ENCODE measurements around the gene PRELID3B. TPM values are rescaled to one million over a fixed set of nuclear protein-coding genes. Genes with fewer than 3 reads are reported as not detected.

PRELID3B gene
- 29.5 and 36.3 TPM in 2 replicates for total RNA-seq (2014; rRNA removed; shearing (Covaris generic))

GRCh38 chr20:59042151-59042795 lies at the start of gene PRELID3B:
Gene PRELID3B (minus strand): TSS chr20:59042786. CDS start chr20:59042730, 56 bp downstream.
- Histone ChIP-seq H3K36me3 (replicated peaks; ENCODE audit: control insufficient read depth, insufficient read depth, low read length) (no peaks in the 10 kb centered on the region; the same call in 1 of the 2 replicates), H3K4me3 (ENCODE audit: insufficient read depth, low read depth, low read length) (peak within 1 kb of the TSS; percentile 61), H3K27me3 (ENCODE audit: control insufficient read depth, insufficient read depth, low read length) (no peaks in the 10 kb centered on the region; the same call in 1 of the 2 replicates)
- peak; percentile 76 for DNase-seq

- Histone ChIP-seq H3K36me3 (replicated peaks; ENCODE audit: control insufficient read depth, insufficient read depth, low read length) (no peaks in the 10 kb centered on the region), H3K4me3 (ENCODE audit: insufficient read depth, low read depth, low read length) (no peak overlapping the region), H3K27me3 (ENCODE audit: control insufficient read depth, insufficient read depth, low read length) (no peaks in the 10 kb centered on the region)
- DNase-seq = peak; percentile 66
Observed at GRCh38 chr20:59087829-59088433, 45.3 kb upstream of the PRELID3B start.

GRCh38 chr20:59086923-59087322 lies 44.3 kb upstream of the PRELID3B start:
- Histone ChIP-seq H3K36me3 (replicated peaks; ENCODE audit: control insufficient read depth, insufficient read depth, low read length) (no peaks in the 10 kb centered on the region), H3K27me3 (ENCODE audit: control insufficient read depth, insufficient read depth, low read length) (no peaks in the 10 kb centered on the region), H3K4me3 (ENCODE audit: insufficient read depth, low read depth, low read length) (no peak overlapping the region)
- no peak for DNase-seq

GRCh38 chr20:59084041-59084850 lies 41.7 kb upstream of the PRELID3B start:
- no peak for DNase-seq
- no peaks in the 10 kb centered on the region for H3K27me3 ChIP-seq (ENCODE audit: control insufficient read depth, insufficient read depth, low read length)
- no peaks in the 10 kb centered on the region for H3K36me3 ChIP-seq (replicated peaks; ENCODE audit: control insufficient read depth, insufficient read depth, low read length)
- H3K4me3 ChIP-seq (ENCODE audit: insufficient read depth, low read depth, low read length) = no peak overlapping the region

- DNase-seq = no peak
Observed at GRCh38 chr20:59082981-59083380, 40.4 kb upstream of the PRELID3B start.

GRCh38 chr20:59082077-59082740 lies 39.6 kb upstream of the PRELID3B start:
- Histone ChIP-seq H3K36me3 (replicated peaks; ENCODE audit: control insufficient read depth, insufficient read depth, low read length) (no peaks in the 10 kb centered on the region), H3K4me3 (ENCODE audit: insufficient read depth, low read depth, low read length) (no peak overlapping the region), H3K27me3 (ENCODE audit: control insufficient read depth, insufficient read depth, low read length) (no peaks in the 10 kb centered on the region; the same call in 1 of the 2 replicates)
- no peak for DNase-seq

More at GRCh38 chr20:59082981-59083380, 40.4 kb upstream of the PRELID3B start:
- H3K4me3 ChIP-seq (ENCODE audit: insufficient read depth, low read depth, low read length) = no peak overlapping the region
- H3K36me3 ChIP-seq (replicated peaks; ENCODE audit: control insufficient read depth, insufficient read depth, low read length) = no peaks in the 10 kb centered on the region
- no peaks in the 10 kb centered on the region for H3K27me3 ChIP-seq (ENCODE audit: control insufficient read depth, insufficient read depth, low read length)

GRCh38 chr20:59081036-59081435 lies 38.5 kb upstream of the PRELID3B start:
- Histone ChIP-seq H3K4me3 (ENCODE audit: insufficient read depth, low read depth, low read length) (no peak overlapping the region), H3K36me3 (replicated peaks; ENCODE audit: control insufficient read depth, insufficient read depth, low read length) (no peaks in the 10 kb centered on the region), H3K27me3 (ENCODE audit: control insufficient read depth, insufficient read depth, low read length) (no peaks in the 10 kb centered on the region; the same call in 1 of the 2 replicates)
- DNase-seq = no peak

- DNase-seq = no peak
- Histone ChIP-seq H3K27me3 (ENCODE audit: control insufficient read depth, insufficient read depth, low read length) (peaks cover 3% of the 10 kb centered on the region; the same call in 1 of the 2 replicates), H3K36me3 (replicated peaks; ENCODE audit: control insufficient read depth, insufficient read depth, low read length) (no peaks in the 10 kb centered on the region), H3K4me3 (ENCODE audit: insufficient read depth, low read depth, low read length) (no peak overlapping the region)
Observed at GRCh38 chr20:59078231-59078630, 35.6 kb upstream of the PRELID3B start.

- H3K36me3 ChIP-seq (replicated peaks; ENCODE audit: control insufficient read depth, insufficient read depth, low read length) = no peaks in the 10 kb centered on the region
- H3K27me3 ChIP-seq (ENCODE audit: control insufficient read depth, insufficient read depth, low read length) = peaks cover 3% of the 10 kb centered on the region; the same call in 1 of the 2 replicates
- DNase-seq = no peak
- H3K4me3 ChIP-seq (ENCODE audit: insufficient read depth, low read depth, low read length) = no peak overlapping the region
Observed at GRCh38 chr20:59077705-59078104, 35.1 kb upstream of the PRELID3B start.

GRCh38 chr20:59075934-59076508 lies 33.4 kb upstream of the PRELID3B start:
- no peak overlapping the region for H3K4me3 ChIP-seq (ENCODE audit: insufficient read depth, low read depth, low read length)
- H3K36me3 ChIP-seq (replicated peaks; ENCODE audit: control insufficient read depth, insufficient read depth, low read length) = no peaks in the 10 kb centered on the region
- H3K27me3 ChIP-seq (ENCODE audit: control insufficient read depth, insufficient read depth, low read length) = peaks cover 3% of the 10 kb centered on the region; the same call in 1 of the 2 replicates
- DNase-seq = no peak

- no peak for DNase-seq
- H3K27me3 ChIP-seq (ENCODE audit: control insufficient read depth, insufficient read depth, low read length) = peaks cover 3% of the 10 kb centered on the region; the same call in 1 of the 2 replicates
- no peaks in the 10 kb centered on the region for H3K36me3 ChIP-seq (replicated peaks; ENCODE audit: control insufficient read depth, insufficient read depth, low read length)
- no peak overlapping the region for H3K4me3 ChIP-seq (ENCODE audit: insufficient read depth, low read depth, low read length)
Observed at GRCh38 chr20:59074456-59074855, 31.9 kb upstream of the PRELID3B start.

GRCh38 chr20:59073582-59073981 lies 31.0 kb upstream of the PRELID3B start:
- no peak for DNase-seq
- no peaks in the 10 kb centered on the region for H3K36me3 ChIP-seq (replicated peaks; ENCODE audit: control insufficient read depth, insufficient read depth, low read length)
- peaks cover 3% of the 10 kb centered on the region; the same call in 1 of the 2 replicates for H3K27me3 ChIP-seq (ENCODE audit: control insufficient read depth, insufficient read depth, low read length)
- no peak overlapping the region for H3K4me3 ChIP-seq (ENCODE audit: insufficient read depth, low read depth, low read length)

- 0 out of 2 replicates have a peak, but pooled peaks cover 3% of the 10 kb centered on the region for H3K27me3 ChIP-seq (ENCODE audit: control insufficient read depth, insufficient read depth, low read length)
- DNase-seq = no peak
- H3K36me3 ChIP-seq (replicated peaks; ENCODE audit: control insufficient read depth, insufficient read depth, low read length) = no peaks in the 10 kb centered on the region
- no peak overlapping the region for H3K4me3 ChIP-seq (ENCODE audit: insufficient read depth, low read depth, low read length)
Observed at GRCh38 chr20:59071216-59071615, 28.6 kb upstream of the PRELID3B start.

GRCh38 chr20:59069026-59069425 lies 26.4 kb upstream of the PRELID3B start:
- Histone ChIP-seq H3K36me3 (replicated peaks; ENCODE audit: control insufficient read depth, insufficient read depth, low read length) (no peaks in the 10 kb centered on the region), H3K4me3 (ENCODE audit: insufficient read depth, low read depth, low read length) (no peak overlapping the region), H3K27me3 (ENCODE audit: control insufficient read depth, insufficient read depth, low read length) (no peaks in the 10 kb centered on the region)
- DNase-seq = no peak

All from H7 (cell line).